Measurements from ENCODE around the gene KCNJ5.

The KCNJ5 gene

DNA sequence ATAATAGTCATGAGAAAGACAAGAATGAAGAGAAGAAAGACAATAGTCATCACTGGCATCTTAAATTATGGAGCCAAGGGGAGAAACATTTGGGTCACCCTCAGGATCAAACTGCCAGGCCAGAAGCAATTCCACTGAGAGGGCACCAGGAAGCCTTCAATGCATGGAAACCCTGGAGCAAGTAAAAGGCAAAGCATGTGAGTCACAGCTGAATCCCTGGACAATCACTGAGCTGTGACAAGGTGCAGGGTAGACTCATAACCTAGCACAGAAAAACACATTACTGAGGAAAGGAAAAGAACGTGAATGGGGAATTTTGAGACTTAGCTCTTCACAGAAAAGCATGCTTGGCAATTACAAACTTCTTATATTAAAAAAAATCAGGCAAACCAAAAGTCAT is 25.7 kb upstream of the KCNJ5 start:
- Histone ChIP-seq H3K79me2 (ENCODE audit: insufficient read depth, low read length) (no peaks in the 10 kb centered on the region), H4K20me1 (ENCODE audit: low read depth, low read length) (no peaks in the 10 kb centered on the region), H3K9ac (ENCODE audit: low read length) (no peak overlapping the region), H3F3A (ENCODE audit: insufficient read depth) (no peaks in the 10 kb centered on the region), H3K4me2 (ENCODE audit: low read depth, low read length, poor library complexity, severe bottlenecking) (no peak overlapping the region), H3K27ac (ENCODE audit: low read depth, low read length) (no peak overlapping the region), H3K4me3 (ENCODE audit: insufficient read depth, low read length, poor library complexity, severe bottlenecking) (no peak overlapping the region), H3K36me3 (ENCODE audit: low read length) (no peaks in the 10 kb centered on the region), H2AFZ (ENCODE audit: low read depth, low read length, severe bottlenecking) (no peak overlapping the region), H3K9me3 (ENCODE audit: insufficient read depth, low read length) (no peaks in the 10 kb centered on the region), H3K9me2 (replicated peaks; ENCODE audit: insufficient read depth, low read length) (no peaks in the 10 kb centered on the region), H3K27me3 (ENCODE audit: low read length) (no peaks in the 10 kb centered on the region)
- no peak for TF ChIP-seq EZH2phosphoT487 (conservative IDR thresholded peaks at IDR 0.05; ENCODE audit: low read length)
- TF ChIP-seq CTCF (IDR thresholded peaks at IDR 0.05; ENCODE audit: insufficient read depth, low read length, poor library complexity, severe bottlenecking), result no peak

DNA sequence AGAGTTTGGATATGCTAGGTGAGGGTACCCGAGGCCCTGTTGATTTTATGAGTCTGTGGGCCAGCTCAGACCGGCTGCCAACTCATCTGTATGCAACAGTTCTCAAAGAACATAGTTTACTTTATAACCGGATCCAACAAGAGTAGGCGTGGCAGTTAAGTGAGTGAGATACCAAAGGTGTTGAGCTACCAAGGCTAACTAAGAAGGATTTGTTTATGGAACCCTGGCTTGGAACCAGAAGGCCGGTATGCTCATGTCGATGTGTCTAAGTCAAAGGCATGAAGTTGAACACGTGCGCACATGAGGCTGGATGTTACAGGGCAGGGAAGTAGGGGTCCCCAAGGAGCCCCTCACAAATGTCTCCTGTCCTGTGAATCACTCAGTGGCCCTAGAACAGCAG is 23.9 kb upstream of the KCNJ5 start, which contains the start of gene KCNJ1:
TSS of gene KCNJ1 (minus strand) at position 20 of the 400 bp plus-strand sequence. CDS start 27,053 bp downstream, outside the sequence.
- no peaks in the 10 kb centered on the region for H3K9me3 ChIP-seq (ENCODE audit: insufficient read depth, low read length)
- TF ChIP-seq EZH2phosphoT487 (conservative IDR thresholded peaks at IDR 0.05; ENCODE audit: low read length) (no peak), CTCF (IDR thresholded peaks at IDR 0.05; ENCODE audit: insufficient read depth, low read length, poor library complexity, severe bottlenecking) (no peak)
- no peak within 1 kb of the TSS for H2AFZ ChIP-seq (ENCODE audit: low read depth, low read length, severe bottlenecking)
- no peak within 1 kb of the TSS for H3K27ac ChIP-seq (ENCODE audit: low read depth, low read length)
- no peaks in the 10 kb centered on the region for H4K20me1 ChIP-seq (ENCODE audit: low read depth, low read length)
- no peaks in the 10 kb centered on the region for H3K36me3 ChIP-seq (ENCODE audit: low read length)
- H3F3A ChIP-seq (ENCODE audit: insufficient read depth), result no peaks in the 10 kb centered on the region
- H3K79me2 ChIP-seq (ENCODE audit: insufficient read depth, low read length), result no peaks in the 10 kb centered on the region
- no peak within 1 kb of the TSS for H3K4me2 ChIP-seq (ENCODE audit: low read depth, low read length, poor library complexity, severe bottlenecking)
- no peak within 1 kb of the TSS for H3K4me3 ChIP-seq (ENCODE audit: insufficient read depth, low read length, poor library complexity, severe bottlenecking)
- H3K9ac ChIP-seq (ENCODE audit: low read length), result no peak within 1 kb of the TSS
- no peaks in the 10 kb centered on the region for H3K9me2 ChIP-seq (replicated peaks; ENCODE audit: insufficient read depth, low read length)
- no peaks in the 10 kb centered on the region for H3K27me3 ChIP-seq (ENCODE audit: low read length)

- Histone ChIP-seq H3K36me3 (ENCODE audit: low read length) (no peaks in the 10 kb centered on the region), H3K9me2 (replicated peaks; ENCODE audit: insufficient read depth, low read length) (no peaks in the 10 kb centered on the region), H3K79me2 (ENCODE audit: insufficient read depth, low read length) (no peaks in the 10 kb centered on the region), H3K27me3 (ENCODE audit: low read length) (no peaks in the 10 kb centered on the region), H3F3A (ENCODE audit: insufficient read depth) (no peaks in the 10 kb centered on the region), H3K9ac (ENCODE audit: low read length) (no peak overlapping the region), H3K4me2 (ENCODE audit: low read depth, low read length, poor library complexity, severe bottlenecking) (no peak overlapping the region), H3K4me3 (ENCODE audit: insufficient read depth, low read length, poor library complexity, severe bottlenecking) (no peak overlapping the region), H3K9me3 (ENCODE audit: insufficient read depth, low read length) (no peaks in the 10 kb centered on the region), H3K27ac (ENCODE audit: low read depth, low read length) (no peak overlapping the region), H2AFZ (ENCODE audit: low read depth, low read length, severe bottlenecking) (no peak overlapping the region), H4K20me1 (ENCODE audit: low read depth, low read length) (no peaks in the 10 kb centered on the region)
- no peak for TF ChIP-seq CTCF (IDR thresholded peaks at IDR 0.05; ENCODE audit: insufficient read depth, low read length, poor library complexity, severe bottlenecking)
- no peak for TF ChIP-seq EZH2phosphoT487 (conservative IDR thresholded peaks at IDR 0.05; ENCODE audit: low read length)
Observed at GRCh38 chr11:128868841-128869671, 22.1 kb upstream of the KCNJ5 start.
